ENCODE results near the gene ARID4A.
"Not testable (repeated sequence)": the region's sequence is repeated elsewhere in the genome, so short reads cannot be mapped to it uniquely, and the experiment has no call there.

ARID4A gene

DNA sequence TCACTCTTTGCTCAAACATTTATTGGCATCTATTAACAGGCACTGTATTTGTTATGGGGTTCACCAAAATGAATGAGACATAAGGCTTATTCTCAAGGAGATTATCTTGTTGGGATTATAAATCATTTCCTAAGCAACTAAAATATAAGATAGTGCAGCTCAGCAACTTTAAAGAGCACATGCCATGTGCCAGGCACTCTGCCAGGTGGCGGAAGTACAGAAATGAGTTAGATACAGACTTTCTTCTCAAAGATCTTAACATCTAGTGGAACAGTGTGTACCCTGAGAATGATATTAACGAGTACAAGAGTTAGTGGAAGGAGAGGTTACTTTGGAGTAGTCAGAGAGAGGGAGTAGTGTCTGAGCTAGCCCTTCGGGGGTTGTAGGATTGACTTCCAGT lies 68.9 kb downstream of the ARID4A start:
- no peak for DNase-seq

DNA sequence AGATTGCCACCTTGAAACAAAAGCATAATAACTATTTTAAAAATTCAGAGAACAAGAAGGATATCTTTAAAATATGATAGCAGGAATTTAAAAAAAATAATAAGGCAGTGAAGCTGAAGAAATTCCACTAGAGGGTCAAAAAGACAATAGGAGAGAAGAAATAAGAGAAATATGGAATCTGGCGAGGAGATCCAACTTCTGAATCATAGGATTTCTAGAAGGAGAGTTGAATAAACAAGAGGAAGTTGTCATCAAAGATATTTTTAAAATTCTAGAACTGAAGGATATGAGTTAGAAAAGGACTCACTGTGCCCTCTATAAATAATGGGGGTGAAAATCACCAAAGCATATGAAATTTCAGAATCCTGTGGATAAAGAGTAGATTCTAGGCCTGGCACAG lies 70.6 kb downstream of the ARID4A start:
- DNase-seq, result no peak

DNA sequence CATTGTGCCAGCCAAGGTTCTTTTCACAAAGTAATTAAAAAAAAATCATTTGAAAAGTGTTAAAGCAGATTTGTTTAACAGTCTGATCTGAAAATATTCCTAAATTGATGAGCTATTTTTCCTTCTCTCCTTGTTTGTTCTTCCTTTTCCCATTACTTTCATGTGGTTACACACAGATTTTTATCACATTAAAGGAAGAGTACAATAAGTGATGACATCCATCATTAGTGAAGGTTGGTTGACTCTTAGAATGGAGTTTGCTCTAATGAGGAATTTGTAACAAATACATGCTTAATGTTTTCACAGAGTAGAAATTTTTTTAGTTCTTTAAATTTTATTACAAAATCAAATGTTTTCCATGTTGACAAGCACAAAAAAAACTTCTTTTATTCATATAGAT lies 78.4 kb downstream of the ARID4A start:
- no peak for DNase-seq

DNA sequence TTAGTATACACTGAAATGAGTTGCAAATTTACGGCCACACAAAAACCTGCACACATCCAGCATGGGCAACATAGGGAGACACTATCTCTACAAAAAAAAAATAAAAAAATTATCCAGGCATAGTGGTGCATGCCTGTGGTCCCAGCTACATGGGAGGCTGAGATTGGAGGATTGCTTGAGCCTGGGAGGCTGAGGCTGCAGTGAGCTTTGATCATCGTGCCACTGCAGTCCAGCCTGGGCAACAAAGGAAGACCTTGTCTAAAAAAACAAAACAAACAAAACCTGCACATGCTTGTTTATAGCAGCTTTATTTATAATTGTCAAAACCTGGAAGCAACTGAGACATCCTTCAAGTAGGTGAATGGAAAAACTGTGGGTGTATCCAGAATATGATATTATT lies 92.5 kb downstream of the ARID4A start:
- DNase-seq, result no peak

DNA sequence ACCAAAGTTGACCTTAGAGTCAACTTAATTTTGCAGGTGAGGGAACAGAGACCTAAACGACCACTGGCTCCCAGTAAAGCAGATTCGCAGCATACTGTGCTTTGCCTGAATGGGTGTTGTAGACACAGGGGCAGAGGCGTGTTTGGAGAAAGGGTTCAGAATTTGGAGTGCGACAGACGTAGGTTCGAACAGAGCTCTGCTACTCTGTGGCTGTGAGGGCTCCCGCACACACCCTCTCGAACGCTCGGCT lies 97.1 kb downstream of the ARID4A start:
- DNase-seq, result no peak

DNA sequence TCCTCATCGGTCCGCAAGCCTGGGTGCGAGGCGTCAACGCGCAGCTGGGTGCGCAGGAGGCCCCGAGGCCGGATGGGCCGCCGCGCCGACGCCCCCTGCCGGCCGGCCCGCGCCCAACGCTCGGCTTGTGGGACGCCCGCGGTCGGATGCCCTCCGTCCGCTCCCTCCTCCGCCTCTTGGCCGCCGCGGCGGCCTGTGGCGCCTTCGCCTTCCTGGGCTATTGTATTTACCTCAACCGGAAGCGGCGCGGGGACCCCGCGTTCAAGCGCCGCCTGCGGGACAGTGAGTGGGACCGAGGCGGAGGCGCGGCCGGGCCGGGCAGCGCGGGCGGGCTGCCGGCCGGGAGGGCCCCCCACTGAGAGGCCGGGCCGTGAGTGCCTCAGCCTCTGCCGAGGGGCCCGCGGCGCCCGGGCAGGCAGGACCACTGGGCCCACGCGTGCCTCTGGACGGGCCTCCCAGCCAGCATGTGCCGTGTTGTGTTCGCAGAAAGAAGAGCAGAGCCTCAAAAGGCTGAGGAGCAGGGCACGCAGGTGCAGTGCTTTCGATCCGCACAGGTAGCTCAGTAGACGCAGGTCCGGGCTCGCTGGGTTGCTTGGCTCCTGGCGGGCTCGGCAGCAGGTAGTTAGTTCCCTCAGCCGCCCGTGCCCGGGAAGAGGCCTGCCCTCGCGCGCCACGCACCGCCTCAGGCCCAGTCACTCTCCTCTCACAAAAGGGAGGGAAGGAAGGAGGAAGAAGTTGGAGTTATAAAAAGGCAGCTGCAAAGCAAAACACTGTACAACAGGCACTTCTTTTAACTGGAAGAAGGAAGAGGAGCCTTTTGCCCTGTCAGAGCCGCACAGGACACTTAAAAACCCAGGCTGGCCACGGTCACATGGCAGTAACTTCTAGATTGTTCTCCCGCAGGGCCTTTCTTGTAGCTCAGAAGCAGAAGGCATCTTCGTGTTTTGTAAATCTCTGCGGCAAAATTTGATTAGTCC lies 97.7 kb downstream of the ARID4A start, which contains the start of gene TOMM20L:
Gene TOMM20L (plus strand): TSS at position 119 of the 977 bp plus-strand sequence. CDS start 28 bp downstream, at position 147.
- DNase-seq, result peak; percentile 81

DNA sequence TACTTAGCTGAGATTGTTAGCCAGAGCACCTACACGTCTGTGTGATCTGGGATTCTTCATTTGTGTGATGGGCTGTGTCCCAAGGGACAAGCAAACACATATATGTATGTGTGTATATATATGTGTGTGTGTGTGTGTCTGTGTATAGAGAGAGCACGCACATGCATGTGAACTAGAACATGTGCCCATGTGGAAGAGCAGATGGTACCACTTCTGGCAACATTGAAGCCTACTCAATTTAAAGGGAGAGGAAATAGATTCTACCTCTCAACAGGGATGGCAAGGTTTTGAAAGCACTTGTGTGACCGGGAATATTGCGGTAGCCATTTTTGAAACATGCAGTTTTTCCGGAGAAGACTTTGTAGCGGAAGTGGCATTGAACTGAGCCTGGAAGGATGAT lies 98.8 kb downstream of the ARID4A start:
- DNase-seq, result no peak

DNA sequence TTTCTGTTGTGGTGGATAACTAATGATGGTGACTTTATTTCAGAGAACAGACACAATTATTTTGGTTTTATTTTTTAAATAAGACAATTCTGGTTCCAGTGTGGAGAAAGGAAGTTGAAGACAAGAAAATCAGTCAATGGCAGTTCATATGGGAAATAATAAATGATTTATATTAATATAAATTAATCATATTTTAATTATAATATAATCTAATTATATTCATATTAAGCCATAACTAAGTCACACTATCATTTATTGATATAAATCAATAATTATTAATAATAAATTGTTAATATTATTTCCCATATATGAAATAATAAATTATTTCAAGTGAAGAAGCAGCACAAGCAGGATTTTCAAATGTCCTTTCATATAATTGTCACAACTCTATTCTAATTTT lies 100.1 kb downstream of the ARID4A start:
- DNase-seq, result no peak

DNA sequence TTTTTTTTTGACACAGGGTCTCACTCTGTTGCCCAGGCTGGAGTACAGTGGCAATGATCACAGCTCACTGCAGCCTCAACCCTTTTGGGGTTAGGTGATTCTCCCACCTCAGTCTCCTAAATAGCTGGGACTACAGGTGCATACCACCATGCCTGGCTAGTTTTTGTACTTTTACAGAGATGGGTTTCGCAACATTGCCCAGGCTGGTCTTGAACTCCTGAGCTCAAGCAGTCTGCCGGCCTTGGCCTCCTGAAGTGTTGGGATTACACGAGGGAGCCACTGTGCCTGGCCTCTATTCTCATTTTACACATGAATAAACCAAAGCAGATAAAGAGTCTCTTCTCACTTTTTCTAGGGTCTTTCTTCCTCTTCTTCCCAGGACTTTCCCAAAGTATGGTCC lies 100.5 kb downstream of the ARID4A start:
- no peak for DNase-seq

DNA sequence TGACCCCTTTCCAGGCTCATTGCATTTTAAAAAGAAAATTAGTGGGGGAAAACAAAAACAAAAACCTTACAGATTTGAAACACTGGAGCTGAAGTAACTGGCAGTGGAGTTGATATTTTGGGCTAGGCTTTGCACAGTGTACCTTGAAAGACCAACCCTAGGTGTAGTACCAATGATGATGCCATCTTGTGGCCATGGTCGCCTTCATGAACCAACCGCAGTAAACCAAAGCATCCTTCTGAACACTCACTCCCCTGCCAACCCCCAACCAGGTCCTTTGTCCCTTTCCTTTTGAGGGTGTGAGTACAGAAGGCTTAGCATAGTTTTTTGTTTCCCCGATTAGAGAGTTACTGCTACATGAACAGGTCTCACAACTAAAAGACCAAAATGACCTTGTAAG lies 103.2 kb downstream of the ARID4A start:
- DNase-seq, result no peak

DNA sequence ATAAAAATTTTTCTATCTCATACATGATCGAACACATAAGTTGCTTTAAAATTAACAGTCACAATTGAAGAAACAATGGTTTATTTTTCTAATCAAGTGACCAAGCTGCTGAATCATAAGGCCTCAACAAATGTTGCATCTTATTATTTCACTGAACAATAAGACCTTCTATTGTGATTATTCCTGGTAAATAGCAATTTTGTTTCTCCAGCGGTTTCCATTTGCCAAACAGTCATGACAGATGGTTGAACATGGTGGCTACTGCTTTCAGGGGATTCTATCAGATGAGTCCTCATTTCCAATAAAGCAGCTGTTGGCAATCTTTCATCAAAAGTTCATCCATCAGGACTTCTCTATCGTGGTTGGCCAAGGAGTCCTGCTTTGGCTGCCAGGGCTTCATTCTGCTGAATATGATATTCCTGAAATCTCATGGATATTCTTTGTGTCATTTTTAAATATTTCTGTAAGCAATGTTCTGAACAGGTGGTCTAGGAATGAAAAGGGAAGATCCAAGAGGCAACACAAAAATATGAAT lies 110.4 kb downstream of the ARID4A start:
- DNase-seq, result no peak

DNA sequence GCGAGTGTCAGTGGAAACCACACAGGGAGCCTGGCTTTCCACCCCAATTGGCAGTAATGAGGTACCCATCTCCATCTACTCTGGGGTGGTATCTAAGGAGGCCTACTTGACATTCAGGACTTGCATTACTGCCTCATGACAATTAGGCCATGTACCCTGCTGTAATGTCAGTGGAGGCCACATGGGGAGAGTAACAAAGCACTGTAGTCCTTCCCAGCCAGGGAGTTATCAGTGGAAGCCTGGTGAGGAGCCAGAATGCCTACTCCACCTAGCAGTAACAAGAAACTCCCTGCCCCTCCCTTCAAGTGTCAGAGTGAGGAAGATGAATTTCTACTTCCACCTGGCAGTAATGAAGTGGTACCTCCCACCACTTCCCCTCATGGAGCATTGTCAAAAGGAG lies 116.5 kb downstream of the ARID4A start:
- DNase-seq, result no peak

DNA sequence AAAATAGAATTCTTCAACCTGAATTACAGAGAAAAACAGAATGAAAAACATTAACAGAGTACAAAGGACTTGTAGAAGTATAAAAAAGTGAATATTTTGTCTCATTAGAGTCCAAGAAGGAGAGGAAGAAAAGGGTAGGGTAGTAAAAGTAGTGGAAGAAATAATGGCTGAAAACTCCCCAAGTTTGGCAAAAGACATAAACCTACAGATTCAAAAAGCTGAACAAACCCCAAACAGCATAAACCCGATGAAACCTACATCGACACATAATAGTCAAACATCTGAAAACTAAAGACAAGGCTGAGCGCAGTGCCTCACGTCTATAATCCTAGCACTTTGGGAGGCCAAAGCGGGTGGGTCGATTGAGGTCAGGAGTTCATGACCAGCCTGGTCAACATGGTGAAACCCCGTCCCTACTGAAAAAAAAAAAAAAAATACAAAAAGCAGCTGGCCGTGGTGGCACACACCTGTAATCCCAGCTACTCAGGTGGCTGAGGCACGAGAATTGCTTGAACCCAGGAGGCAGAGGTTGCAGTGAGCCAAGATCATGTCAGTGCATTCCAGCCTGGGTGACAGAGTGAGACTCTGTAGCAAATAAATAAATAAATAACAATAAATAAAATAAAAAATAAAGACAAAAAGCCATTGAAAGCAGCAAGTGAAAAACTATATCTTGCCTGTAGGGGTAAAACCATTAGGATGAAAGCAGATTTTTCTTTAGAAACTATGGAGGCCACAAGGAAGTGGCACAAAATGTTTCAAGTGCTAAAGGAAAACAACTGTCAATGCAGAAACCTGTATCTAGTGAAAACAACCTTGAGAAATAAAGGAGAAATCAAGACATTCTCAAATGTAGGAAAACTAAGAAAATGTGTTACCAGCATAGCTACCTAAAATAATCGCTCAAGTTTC lies 117.5 kb downstream of the ARID4A start:
- no peak for DNase-seq

DNA sequence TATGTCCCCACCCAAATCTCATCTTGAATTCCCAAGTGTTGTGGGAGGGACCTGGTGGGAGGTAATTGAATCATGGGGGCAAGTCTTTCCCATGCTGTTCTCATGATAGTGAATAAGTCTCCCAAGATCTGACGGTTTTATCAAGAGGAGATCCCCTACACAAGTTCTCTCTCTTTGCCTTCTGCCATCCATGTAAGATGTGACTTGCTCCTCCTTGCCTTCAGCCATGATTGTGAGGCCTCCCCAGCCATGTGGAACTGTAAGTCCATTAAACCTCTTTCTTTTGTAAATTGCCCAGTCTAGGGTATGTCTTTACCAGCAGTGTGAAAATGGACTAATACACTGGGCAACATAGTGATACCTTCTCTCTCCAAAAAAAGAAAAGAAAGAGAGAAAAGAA lies 118.6 kb downstream of the ARID4A start:
- not testable (repeated sequence) for DNase-seq

Measured in NCI-H2029 (cell line).